HG03060 (cell line): ENCODE measurements around the gene CACNB1.

Experiments
- ATAC-seq: cut with Tn5 transposase; IDR thresholded peaks from one replicate; pipeline ENCODE4 v1.9.1; 2021; ENCODE audit warnings: low read depth, moderate number of reproducible peaks; ENCODE audit not compliant: unreplicated experiment

CACNB1 gene

DNA sequence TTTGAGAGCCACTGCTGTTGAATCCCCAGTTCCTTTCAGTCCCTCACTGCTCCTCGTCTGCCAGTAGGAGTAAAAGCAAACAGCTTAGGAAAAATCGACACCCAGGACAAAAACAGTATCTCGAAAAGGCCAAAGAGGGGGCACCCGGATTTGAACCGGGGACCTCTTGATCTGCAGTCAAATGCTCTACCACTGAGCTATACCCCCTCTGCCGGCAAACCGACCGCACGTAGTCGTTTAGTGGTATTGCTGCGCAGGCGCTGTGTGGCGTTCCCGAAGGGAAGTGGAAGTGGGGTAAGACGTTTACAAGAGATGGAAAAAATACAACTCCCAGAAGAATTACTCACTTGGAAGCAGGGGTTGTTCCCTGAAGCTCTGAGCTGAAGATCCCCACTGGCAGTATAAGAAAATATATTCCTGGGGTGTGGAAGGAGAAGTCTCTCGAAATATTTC is 43.8 kb downstream of the CACNB1 start:
- no peak for ATAC-seq

DNA sequence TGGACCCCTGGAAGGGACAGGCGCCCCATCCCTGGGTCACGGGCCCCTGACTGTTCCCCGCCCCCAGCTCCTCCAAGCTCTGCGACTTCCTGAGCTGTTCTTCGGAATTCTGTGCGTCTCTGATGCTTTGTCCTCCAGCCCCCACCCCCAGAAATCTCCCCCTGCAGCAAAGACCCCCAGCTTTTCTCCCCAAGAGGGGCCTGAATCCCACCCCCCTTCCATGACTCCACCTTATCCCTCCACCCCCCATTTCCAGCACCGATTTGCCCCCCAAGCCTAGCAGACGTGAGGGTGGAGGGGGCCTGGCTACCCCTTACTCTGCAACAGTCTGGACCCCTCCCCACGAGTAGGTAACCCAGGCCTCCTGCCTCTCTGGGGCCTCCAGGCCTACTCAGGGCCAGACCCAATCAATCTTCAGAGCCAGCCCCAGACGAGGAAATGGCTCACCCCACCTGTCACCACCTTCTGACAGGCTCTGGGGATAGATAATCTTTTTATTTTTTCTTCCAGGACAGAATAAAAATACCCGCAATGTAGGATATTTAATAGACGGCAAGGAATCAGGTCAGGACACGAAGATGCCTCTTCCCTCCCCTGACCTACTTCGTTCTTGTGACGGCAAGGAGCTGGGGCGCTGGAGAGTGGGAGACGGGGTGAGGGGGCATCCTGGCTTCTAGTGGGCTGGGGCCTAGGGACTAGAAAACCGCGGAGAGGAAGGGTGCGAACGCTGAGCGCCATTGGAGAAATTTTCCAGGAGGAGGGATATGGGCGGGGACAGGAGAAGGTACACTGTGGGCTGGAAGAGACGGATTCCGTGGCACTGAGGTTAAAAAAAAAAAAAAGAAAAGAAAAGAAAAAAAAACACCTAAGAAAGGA is 45.3 kb downstream of the CACNB1 start:
- no peak for ATAC-seq

DNA sequence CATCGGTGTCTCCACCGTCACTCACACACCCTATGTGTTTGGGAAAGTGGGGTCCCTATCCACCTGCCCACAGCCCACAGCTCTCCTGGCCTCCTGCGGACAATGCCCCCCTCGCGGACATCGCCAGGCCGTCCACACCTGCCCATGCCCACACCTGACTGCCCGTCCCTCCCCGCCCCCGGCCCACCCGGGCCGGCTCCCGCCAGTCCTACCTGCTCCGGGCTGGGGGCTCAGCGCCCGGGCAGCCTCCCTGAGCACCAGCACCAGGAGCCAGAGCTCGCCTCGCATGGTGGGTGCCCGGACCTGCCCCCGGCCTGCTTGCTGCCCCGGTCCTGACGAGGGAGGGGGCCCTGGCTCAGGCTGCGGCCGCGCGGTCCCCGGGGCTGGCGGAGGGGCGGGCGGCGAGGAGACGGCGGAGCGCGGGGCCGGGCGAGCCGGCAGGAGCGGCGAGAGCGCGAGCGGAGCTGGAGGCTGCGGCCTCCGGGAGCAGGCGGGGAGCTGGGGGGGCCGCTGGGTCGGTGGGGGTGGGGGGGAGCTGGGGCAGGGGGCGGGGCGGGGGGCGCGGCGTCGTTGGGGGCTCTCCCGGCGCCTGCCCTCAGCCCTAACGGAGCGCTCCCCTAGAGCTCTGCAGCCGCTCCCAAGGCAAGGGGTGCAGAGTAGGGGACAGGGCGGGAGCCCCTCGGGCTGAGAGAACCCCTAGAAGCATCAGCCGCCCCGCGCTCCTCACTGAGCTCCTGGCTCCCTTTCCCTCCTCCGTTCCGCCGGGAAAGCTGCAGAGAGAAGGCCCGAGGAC is 46.1 kb downstream of the CACNB1 start, which contains the start of gene PLXDC1:
PLXDC1 (minus strand) TSS at position 488 of the 793 bp plus-strand sequence; CDS start at position 288, 200 bp downstream.
- no peak for ATAC-seq

GRCh38 chr17:39150795-39151149 is 46.7 kb downstream of the CACNB1 start:
- no peak for ATAC-seq

DNA sequence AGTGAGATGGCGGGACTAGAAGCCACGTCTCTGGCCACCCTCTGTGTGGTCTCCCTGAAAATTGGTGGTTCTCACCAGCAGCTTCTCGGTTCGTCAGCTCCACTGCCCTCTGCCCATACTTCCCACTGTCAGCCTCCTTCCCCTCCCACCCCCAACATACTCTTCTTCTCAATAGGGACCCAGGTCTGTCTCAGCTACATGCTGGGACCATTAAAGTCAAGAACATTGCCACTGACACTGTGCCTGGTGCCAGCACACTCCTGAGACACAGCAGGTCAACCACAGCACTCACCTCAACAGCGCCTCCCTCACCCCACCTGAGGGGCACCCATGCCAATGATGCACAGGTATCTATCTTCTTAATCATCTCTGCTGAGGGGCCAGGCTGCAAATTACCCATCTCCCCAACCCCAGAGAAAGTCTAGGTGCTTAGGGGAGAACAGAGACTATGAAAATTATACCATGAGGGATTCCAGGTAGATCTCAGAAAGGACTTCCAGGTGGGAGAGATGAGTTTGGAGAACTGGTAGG is 47.3 kb downstream of the CACNB1 start:
- no peak for ATAC-seq

- ATAC-seq: no peak
Measured at GRCh38 chr17:39147221-39148185, 50.0 kb downstream of the CACNB1 start.

DNA sequence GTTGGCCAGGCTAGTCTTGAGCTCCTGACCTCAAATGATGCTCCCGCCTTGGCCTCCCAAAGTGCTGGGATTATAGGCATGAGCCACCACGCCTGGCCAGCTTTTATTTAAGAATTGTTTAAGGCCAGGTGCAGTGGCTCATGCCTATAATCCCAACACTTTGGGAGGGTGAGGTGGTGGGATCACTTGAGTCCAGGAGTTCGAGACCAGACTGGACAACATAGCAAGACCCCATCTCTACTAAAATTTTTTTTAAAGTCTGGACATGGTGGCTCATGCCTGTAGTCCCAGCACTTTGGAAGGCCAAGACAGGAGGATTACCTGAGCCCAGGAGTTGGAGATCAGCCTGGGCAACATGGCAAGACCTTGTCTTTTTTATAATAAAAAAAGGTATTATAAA is 51.2 kb downstream of the CACNB1 start:
- no peak for ATAC-seq

GRCh38 chr17:39145143-39145542 is 52.3 kb downstream of the CACNB1 start:
- no peak for ATAC-seq

- ATAC-seq: no peak
Measured at GRCh38 chr17:39144416-39144840, 53.0 kb downstream of the CACNB1 start.

- no peak for ATAC-seq
Measured at GRCh38 chr17:39143552-39144093, 53.8 kb downstream of the CACNB1 start.

- ATAC-seq: no peak
Measured at GRCh38 chr17:39141915-39142664, 55.4 kb downstream of the CACNB1 start.

GRCh38 chr17:39141294-39141693 is 56.2 kb downstream of the CACNB1 start:
- no peak for ATAC-seq

DNA sequence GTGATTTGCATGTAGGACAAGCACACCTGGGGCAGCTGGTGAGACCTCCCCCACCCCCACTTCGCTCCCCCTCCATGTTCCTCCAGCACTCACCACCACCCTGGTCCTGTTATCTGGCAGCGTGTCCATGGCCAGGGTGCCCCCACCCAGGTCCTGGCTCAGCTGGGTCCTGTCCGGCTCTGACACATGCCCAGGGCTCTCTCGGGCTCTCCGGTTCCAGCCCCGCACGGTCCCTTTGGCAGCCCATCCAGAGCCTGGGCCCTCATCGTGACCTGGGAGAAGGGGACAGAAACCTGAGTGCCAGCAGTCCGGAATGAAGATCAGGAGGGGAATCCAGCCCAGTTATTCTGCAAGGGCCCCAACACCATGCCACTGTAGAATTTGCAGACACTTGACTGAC is 57.9 kb downstream of the CACNB1 start:
- ATAC-seq: no peak

DNA sequence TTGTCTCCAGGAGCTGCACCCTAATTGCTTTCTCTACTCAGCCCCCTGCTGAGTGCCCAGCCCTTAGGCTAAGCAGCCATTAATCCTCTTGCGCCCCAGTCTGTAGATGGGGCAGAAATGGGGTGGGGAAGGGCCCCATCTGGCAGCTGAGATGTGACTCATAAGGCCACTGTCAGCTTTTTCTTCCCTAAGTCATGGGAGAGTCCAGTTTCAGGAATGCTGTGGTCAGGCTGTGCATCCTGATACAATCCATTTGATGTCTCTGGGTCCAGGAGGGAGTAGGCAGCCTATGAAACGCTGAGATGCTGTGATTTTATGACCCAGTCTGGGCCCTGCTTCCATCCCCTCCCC is 58.3 kb downstream of the CACNB1 start:
- ATAC-seq: no peak

DNA sequence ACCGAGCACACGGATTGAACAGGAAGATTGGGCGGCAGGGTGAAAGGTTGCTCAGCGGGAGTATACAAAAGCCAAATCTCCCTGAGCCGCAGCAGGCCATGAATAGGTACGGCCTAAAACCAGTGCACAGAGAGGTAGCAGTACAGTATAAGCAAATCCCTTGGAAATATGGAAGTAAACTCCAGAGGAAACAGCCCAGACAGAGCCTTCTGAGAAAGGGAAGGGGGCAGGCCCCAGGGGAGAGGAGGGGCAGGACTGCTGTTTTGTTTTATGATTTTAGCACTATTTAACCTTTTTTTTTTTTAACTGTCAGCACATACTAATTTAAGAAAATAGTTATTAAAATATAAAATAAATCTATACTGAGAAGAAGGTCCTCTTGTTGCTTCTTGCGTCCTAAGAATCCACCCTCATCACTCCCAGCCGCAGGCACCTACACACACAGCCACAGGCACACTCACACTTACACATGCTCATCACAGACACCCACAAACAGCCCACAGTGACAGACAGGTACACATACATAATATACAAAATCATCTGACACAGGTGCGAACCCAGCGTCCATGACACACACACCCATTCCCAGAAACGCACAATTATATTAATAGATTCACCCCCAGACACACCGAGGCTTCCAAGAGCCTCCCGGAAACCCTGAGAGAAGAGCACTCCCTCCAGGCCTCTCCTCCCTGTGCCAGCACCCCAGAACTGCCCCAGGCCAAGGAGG is 58.9 kb downstream of the CACNB1 start:
- no peak for ATAC-seq

- no peak for ATAC-seq
Measured at GRCh38 chr17:39134878-39135277, 62.6 kb downstream of the CACNB1 start.

GRCh38 chr17:39132192-39132610 is 65.3 kb downstream of the CACNB1 start:
- no peak for ATAC-seq

GRCh38 chr17:39131616-39132015 is 65.9 kb downstream of the CACNB1 start:
- no peak for ATAC-seq

DNA sequence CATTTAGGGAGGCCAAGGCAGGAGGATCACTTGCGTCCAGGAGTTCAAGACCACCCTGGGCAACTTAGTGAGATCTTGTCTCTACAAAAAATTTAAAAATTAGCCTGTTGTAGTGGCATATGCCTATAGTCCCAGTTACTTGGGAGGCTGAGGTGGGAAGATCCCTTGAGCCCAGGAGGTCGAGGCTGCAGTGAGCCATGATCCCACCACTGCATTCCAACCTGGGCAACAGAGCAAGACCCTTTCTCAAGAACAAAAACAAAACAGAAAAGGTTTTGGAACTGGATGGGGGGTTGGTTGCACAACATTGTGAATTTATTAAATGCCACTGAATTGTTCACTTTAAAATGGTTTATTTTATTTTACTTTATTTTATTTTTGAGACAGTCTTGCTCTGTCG is 67.3 kb downstream of the CACNB1 start:
- no peak for ATAC-seq
